Stimulated activated CD4-positive, alpha-beta T cell treated with anti-CD3 and anti-CD28 coated beads, Interleukin-15, amount 100 ng/mL, for 1 hour (primary cell): Measurements from ENCODE around the gene RASSF10.

ENCODE experiments used
- DNase-seq, 2 donors: peaks; one replicate each; pipeline ENCODE4 v3.0.0-alpha.2; 2020; ENCODE audit warnings: low read depth in 1 of 2, low spot score in 1 of 2

RASSF10 gene

GRCh38 chr11:13053255-13053917, 44.3 kb downstream of the RASSF10 start:
- no peak for DNase-seq

DNA sequence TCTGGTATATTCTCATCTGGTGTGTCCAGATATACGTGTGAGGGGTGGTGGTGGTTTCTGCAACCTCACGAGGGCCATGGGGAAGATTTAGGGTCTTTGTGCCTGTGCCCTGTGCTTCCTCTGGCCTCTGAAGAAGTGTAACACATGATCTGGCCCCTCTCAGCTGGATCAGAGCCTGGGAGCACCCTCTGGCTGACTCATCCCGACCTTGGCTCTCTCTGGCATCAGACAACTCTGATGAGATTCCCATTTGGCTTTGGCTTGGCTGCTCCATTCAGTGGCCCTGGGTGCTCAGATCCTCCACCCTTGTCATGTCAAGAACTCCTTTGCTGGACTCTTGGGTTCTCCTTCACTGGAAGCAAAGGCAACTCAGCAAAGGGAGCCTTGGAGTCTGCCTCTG, 45.2 kb downstream of the RASSF10 start:
- no peak for DNase-seq

DNA sequence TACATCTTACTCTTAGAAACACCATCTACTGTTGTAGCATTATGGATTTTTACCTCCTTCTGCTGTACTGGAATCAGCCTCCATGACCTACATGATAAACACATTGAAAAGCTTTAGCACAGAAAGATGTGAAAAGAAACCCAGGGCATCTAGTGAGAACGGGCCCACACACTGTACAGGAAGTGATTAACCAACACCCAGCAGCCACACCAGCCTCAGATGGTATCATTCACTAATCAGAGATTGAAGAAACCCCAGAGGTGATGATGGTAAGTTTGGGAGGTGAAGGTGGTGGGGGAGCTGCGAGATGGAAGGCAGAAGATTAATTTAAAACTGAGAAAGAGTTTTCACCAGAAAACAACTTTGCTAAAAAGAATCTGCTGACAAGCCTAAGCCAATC, 46.1 kb downstream of the RASSF10 start:
- DNase-seq, result no peak

GRCh38 chr11:13061294-13061990, 52.3 kb downstream of the RASSF10 start:
- no peak for DNase-seq
